Measurements from ENCODE around the gene EHMT1.

DNA sequence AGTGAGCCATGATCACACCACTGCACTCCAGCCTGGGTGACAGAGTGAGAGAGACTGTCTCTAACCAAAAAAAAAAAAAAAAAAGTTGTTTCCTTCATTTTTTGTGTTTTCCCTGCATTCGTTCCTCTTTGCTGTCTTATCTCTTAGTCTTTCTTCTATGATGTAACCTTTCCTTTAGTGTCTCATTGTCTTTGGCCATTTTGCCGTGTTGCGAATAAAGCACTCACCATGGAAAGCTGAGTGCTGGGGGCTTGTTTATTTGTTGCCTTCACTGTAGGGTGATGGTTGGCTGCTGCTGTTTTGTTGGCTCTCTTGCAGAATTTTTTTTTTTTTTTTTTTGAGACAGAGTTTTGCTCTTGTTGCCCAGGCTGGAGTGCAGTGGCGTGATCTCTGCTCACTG, 7.7 kb downstream of the EHMT1 start:
- TF ChIP-seq, protein P1, sequence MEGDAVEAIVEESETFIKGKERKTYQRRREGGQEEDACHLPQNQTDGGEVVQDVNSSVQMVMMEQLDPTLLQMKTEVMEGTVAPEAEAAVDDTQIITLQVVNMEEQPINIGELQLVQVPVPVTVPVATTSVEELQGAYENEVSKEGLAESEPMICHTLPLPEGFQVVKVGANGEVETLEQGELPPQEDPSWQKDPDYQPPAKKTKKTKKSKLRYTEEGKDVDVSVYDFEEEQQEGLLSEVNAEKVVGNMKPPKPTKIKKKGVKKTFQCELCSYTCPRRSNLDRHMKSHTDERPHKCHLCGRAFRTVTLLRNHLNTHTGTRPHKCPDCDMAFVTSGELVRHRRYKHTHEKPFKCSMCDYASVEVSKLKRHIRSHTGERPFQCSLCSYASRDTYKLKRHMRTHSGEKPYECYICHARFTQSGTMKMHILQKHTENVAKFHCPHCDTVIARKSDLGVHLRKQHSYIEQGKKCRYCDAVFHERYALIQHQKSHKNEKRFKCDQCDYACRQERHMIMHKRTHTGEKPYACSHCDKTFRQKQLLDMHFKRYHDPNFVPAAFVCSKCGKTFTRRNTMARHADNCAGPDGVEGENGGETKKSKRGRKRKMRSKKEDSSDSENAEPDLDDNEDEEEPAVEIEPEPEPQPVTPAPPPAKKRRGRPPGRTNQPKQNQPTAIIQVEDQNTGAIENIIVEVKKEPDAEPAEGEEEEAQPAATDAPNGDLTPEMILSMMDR (conservative IDR thresholded peaks at IDR 0.05; ENCODE audit: low read length), result no peak
- TF ChIP-seq EZH2phosphoT487 (IDR thresholded peaks at IDR 0.05; ENCODE audit: borderline replicate concordance, low read depth, low read length), result no peak
